Stimulated activated CD8-positive, alpha-beta memory T cell treated with anti-CD3 and anti-CD28 coated beads, Interleukin-4, amount 100 ng/mL, for 1 hour (primary cell): ENCODE data around the gene WDR1.
A peak's percentile ranks its signal among the peaks of the same experiment; 100 is the strongest.
"Not testable (repeated sequence)": the region's sequence is repeated elsewhere in the genome, so short reads cannot be mapped to it uniquely, and the experiment has no call there.

Source experiments
- DNase-seq, 2 donors: peaks; one replicate each; pipeline ENCODE4 v3.0.0-alpha.2; 2020; ENCODE audit warnings: low read depth in 2 of 2, low spot score in 1 of 2

WDR1 gene

GRCh38 chr4:10134141-10134540 is 17.5 kb upstream of the WDR1 start:
- DNase-seq: no peak

GRCh38 chr4:10131202-10131601 is 14.6 kb upstream of the WDR1 start:
- no peak for DNase-seq

GRCh38 chr4:10130178-10130888 is 13.7 kb upstream of the WDR1 start:
- no peak for DNase-seq

GRCh38 chr4:10129196-10130177 is 12.9 kb upstream of the WDR1 start:
- no peak for DNase-seq

GRCh38 chr4:10128761-10129160 is 12.2 kb upstream of the WDR1 start:
- DNase-seq: no peak

- not testable (repeated sequence) for DNase-seq
These were observed 10.9 kb upstream of the WDR1 start for GRCh38 chr4:10127531-10127930.

- no peak for DNase-seq
These were observed 7.8 kb upstream of the WDR1 start for GRCh38 chr4:10124167-10124930.

GRCh38 chr4:10123227-10124101 is 6.9 kb upstream of the WDR1 start:
- no peak for DNase-seq

GRCh38 chr4:10122236-10122932 is 5.8 kb upstream of the WDR1 start:
- DNase-seq: no peak

- no peak for DNase-seq
These were observed 5.1 kb upstream of the WDR1 start for GRCh38 chr4:10121568-10122208.

- no peak for DNase-seq
These were observed 4.5 kb upstream of the WDR1 start for GRCh38 chr4:10120943-10121567.

GRCh38 chr4:10119773-10120172 is 3.2 kb upstream of the WDR1 start:
- no peak for DNase-seq

GRCh38 chr4:10119278-10119677 is 2.7 kb upstream of the WDR1 start:
- no peak for DNase-seq

- no peak for DNase-seq
These were observed 1.7 kb upstream of the WDR1 start for GRCh38 chr4:10118048-10119004.

- no peak for DNase-seq
These were observed 904 bp upstream of the WDR1 start for GRCh38 chr4:10117359-10118047.

GRCh38 chr4:10115797-10116568 is 616 bp downstream of the WDR1 start:
- peak in 1 of 2 donors; percentile 66 for DNase-seq
